Cardiac fibroblast (primary cell): ENCODE measurements around the gene GPR156.

Experiments used
- DNase-seq, 2 donors: peaks; one replicate each; pipeline versions ENCODE4 v3.0.0 to v3.0.0-alpha.2; 2010; ENCODE audit warnings: low read depth in 2 of 2
- H3K4me3 ChIP-seq, 2 donors: replicated peaks in 1 of 2; 1 replicate in 1 of 2; 2 replicates in 1 of 2; pipeline ENCODE4 v1.5.1; 2011; ENCODE audit warnings: low read depth in 2 of 2, low read length in 2 of 2, mild to moderate bottlenecking in 2 of 2, moderate library complexity in 1 of 2
- CTCF ChIP-seq: IDR thresholded peaks from one replicate; pipeline ENCODE4 v1.5.1; 2011; ENCODE audit warnings: low read depth, mild to moderate bottlenecking, low read length, inconsistent platforms

GPR156 gene

GRCh38 chr3:120192159-120192558 lies 92.9 kb downstream of the GPR156 start:
- H3K4me3 ChIP-seq = no peak overlapping the region
- DNase-seq = no peak
- no peak for TF ChIP-seq CTCF

DNA sequence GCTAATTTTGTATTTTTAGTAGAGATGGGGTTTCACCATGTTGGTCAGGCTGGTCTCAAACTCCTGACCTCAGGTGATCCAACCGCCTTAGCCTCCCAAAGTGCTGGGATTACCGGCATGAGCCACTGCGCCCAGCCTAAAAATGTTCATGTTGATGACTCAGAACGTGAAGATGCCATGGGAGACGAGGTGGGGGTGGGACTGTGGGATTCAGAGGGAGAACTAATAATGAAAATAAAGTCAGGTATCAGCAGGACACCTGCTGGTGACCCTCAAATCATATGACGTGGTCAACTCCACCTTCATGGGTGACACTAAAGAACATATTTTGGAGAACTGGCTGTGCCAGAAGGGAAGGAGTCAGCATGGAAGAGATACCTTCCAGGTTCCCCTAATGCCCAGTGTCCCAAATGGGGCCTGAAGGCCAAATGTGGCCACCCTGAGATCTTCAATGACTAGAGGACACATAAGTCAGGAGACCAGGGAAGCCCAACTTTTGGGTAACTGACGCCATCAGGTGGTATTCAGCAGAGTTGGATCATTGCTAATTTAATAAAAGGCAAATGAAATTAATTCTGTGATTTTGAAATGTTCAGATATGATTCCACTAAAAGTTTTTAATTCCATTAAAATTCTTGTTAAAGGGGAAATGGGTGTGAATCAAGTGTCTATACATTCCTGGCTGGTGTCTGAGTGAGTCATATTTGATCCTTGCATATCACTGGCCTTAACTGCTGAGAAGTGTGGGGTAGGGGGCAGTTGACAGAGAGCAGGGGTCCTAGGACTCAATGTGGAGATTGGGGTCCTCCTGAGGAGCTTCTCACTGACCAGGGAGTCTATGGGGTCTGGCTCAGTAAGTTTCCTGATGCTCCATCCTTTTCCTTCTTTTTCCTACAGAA lies 102.2 kb downstream of the GPR156 start:
- H3K4me3 ChIP-seq = no peak overlapping the region
- TF ChIP-seq CTCF = peak; percentile 37
- DNase-seq = peak; percentile 76

GRCh38 chr3:120181632-120182031 lies 103.4 kb downstream of the GPR156 start:
- DNase-seq = no peak
- no peak for TF ChIP-seq CTCF
- no peak overlapping the region for H3K4me3 ChIP-seq

- no peak overlapping the region for H3K4me3 ChIP-seq
- no peak for DNase-seq
- no peak for TF ChIP-seq CTCF
Measured at GRCh38 chr3:120180731-120181412, 104.2 kb downstream of the GPR156 start.

DNA sequence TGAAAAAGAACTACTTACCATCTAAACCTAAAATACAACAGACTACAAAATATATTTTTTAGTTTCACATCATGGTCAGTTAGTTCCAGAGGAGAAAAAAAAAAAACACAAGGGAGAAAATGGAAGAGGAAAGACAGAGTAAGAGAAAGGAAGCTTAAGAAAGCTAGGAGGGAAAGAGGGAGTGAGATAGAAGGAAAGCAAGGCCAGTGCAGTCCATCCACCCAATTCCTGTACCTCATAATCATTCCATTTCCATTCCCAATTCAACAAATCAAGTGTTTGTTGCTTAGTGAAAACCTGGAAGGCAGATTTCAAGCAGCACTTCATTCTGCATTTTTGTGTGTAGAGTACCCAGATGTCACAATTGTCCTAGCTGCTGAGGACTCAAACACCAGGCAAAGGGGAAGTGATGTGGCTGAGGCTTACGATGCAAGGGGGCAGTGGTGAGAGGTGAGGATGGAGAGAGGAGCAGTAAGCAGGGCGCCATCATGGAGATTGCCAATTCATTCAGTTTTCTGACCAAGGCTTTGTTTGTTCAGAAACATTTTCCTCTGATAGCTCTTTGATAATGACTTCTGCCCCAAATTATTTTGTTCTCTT lies 107.2 kb downstream of the GPR156 start:
- DNase-seq = peak; percentile 38 to 42
- peak overlapping the region in 1 of 2 donors; percentile 16 for H3K4me3 ChIP-seq
- TF ChIP-seq CTCF = peak; percentile 14

DNA sequence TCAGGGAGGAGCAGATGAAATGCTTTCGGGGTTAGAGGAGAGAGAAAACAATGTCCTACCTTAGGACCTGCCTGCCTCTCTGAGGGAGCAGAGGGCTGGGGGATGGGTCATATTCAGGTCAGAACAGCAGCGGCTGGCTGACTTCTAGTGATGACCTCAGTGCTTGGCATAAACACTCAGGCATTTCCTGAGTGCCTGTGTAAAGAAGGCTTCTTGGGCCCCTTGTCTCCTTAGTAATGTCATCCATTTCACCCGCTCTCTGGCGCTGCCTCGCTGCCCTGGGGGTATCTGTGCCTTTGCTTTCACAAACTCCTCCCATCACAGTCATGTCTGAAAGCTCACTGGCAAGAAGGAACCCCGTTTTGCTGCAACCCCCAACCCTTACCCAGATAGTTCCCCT lies 107.9 kb downstream of the GPR156 start:
- DNase-seq = peak; percentile 91 to 94
- no peak for TF ChIP-seq CTCF
- peak overlapping the region in 1 of 2 donors; percentile 16 for H3K4me3 ChIP-seq
